Activated B cell treated with CpG ODN at 0.5 μM for 24 hours (primary cell): ENCODE data around the gene HBS1L. TPM values are rescaled to one million over a fixed set of nuclear protein-coding genes. Genes with fewer than 3 reads are reported as not detected.

Experiments
- ATAC-seq: fragments of 200-7000 bp; cut with Tn5 transposase; one replicate; pipeline ENCODE4 v1.10.0; 2021; ENCODE audit warnings: low read depth, mild to moderate bottlenecking, moderate library complexity
- CTCF ChIA-PET: fragments of 350-600 bp; sonication (Branson Sonifier 250); formaldehyde crosslinking; loops from one replicate; lab custom pipeline; 2021; ENCODE audit warnings: antibody characterized with exemption; lab: Charles Lee
- POLR2A ChIA-PET: fragments of 350-600 bp; sonication (Branson Sonifier 250); formaldehyde crosslinking; loops from one replicate; lab custom pipeline; 2021; ENCODE audit warnings: antibody characterized with exemption; lab: Charles Lee
- DNase-seq: peaks from one replicate; pipeline ENCODE4 v3.0.0; 2022
- H3K27ac Mint-ChIP-seq: one replicate; pipeline ENCODE4 v1.8.0; 2020; ENCODE audit warnings: mixed read lengths
- H3K27me3 Mint-ChIP-seq: one replicate; pipeline ENCODE4 v1.8.0; 2021; ENCODE audit warnings: mixed read lengths
- H3K36me3 Mint-ChIP-seq: one replicate; pipeline ENCODE4 v1.8.0; 2021; ENCODE audit warnings: low read depth, mixed read lengths
- H3K4me1 Mint-ChIP-seq: one replicate; pipeline ENCODE4 v1.8.0; 2021; ENCODE audit warnings: mixed read lengths
- H3K4me3 Mint-ChIP-seq: one replicate; pipeline ENCODE4 v1.8.0; 2020; ENCODE audit warnings: mild to moderate bottlenecking, mixed read lengths
- H3K9me3 Mint-ChIP-seq: one replicate; pipeline ENCODE4 v1.8.0; 2020; ENCODE audit warnings: mixed read lengths
- intact Hi-C: fragments of 100-400 bp; cut with micrococcal nuclease; formaldehyde crosslinking; loops from one replicate; pipeline ENCODE4 v1.15.1; 2024
- total RNA-seq: library from RNA; stranded (reverse); gene quantifications from 2 replicates; pipeline ENCODE4 v1.2.3, GENCODE V29; 2022
- TF ChIP-seq, protein P1 (sequence below): fragments of 200-600 bp; IDR thresholded peaks from one replicate; pipeline ENCODE4 v1.8.0; 2022; ENCODE audit warnings: antibody characterized with exemption, mild to moderate bottlenecking

Gene HBS1L
- total RNA-seq, 1 donor from 2014 or later = 67.5 TPM

DNA sequence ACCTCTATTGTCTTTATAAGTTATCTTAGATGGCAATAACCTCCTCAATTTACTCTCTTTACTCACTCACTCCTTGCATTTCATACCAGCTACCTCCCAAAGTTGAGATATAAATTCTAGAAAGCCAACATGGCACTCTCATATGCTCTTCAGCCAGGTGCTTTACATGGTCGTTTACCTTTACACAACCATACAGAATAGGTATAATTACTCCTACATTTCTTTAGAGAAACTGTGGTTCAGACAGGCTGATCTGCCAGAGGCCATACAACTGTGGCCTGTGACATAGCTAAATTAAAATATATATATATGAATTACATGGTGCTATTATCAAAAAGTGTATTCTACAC is 45.7 kb downstream of the HBS1L start:
- H3K36me3 Mint-ChIP-seq = peaks cover 13% of the 10 kb centered on the region
- H3K9me3 Mint-ChIP-seq = no peaks in the 10 kb centered on the region
- ATAC-seq (no peak), DNase-seq (no peak)
- H3K4me1 Mint-ChIP-seq = peaks cover 28% of the 10 kb centered on the region
- no peak overlapping the region for H3K4me3 Mint-ChIP-seq
- TF ChIP-seq, protein P1, sequence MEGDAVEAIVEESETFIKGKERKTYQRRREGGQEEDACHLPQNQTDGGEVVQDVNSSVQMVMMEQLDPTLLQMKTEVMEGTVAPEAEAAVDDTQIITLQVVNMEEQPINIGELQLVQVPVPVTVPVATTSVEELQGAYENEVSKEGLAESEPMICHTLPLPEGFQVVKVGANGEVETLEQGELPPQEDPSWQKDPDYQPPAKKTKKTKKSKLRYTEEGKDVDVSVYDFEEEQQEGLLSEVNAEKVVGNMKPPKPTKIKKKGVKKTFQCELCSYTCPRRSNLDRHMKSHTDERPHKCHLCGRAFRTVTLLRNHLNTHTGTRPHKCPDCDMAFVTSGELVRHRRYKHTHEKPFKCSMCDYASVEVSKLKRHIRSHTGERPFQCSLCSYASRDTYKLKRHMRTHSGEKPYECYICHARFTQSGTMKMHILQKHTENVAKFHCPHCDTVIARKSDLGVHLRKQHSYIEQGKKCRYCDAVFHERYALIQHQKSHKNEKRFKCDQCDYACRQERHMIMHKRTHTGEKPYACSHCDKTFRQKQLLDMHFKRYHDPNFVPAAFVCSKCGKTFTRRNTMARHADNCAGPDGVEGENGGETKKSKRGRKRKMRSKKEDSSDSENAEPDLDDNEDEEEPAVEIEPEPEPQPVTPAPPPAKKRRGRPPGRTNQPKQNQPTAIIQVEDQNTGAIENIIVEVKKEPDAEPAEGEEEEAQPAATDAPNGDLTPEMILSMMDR = no peak
- no peak overlapping the region for H3K27ac Mint-ChIP-seq
- intact Hi-C loops = no loop called here
- CTCF ChIA-PET = interaction anchor here (1.3 kb wide), 1 partner anchor 16 kb away, joined by 3 read pairs; no protein-coding TSS in a partner anchor
- no peaks in the 10 kb centered on the region for H3K27me3 Mint-ChIP-seq
- POLR2A ChIA-PET = no interaction called here

DNA sequence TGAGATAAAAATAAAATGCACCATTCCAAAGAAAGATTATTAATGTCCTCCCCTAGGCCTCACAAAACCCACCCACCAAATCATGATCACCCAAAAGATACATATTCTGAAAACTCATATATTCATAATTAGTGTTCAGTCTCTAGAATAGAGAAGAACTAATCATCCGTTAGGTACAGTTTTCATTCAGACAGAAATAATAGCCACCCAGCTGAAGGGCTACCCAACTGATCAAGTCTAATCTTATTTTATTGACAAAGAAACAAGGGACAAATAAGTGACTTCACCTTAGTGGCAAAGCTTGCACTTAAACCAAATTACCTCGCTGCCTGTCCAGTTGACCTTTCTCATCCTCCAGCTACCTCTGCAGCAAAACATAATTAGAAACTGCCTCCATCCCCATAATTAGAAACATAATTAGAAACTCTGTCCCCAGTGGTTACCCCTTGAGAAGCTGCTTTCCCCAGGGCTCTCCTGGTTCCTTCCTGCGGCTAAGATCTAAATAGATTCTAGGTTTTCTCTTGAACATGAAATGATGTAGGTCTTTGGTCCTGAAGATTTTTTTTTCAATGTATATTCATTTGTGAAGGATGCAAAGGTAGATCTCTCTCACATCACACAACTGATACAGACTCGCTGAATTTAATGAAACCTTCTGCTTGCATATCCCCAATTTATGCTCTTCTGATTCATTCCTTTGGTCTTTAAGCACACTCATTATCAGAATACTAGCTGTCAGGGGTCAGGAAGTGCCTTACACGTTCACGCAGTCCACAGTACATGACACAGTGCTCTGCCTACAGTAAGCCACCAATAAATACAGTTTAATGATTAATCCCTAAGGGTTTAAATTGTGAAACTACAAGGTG is 46.3 kb downstream of the HBS1L start:
- intact Hi-C loops = no loop called here
- DNase-seq (no peak), ATAC-seq (peak; percentile 45)
- H3K27me3 Mint-ChIP-seq = no peaks in the 10 kb centered on the region
- POLR2A ChIA-PET = interaction anchor here (0.6 kb wide), 1 partner anchor 136 kb away, joined by 4 read pairs; no protein-coding TSS in a partner anchor
- H3K4me1 Mint-ChIP-seq = peaks cover 24% of the 10 kb centered on the region
- H3K9me3 Mint-ChIP-seq = no peaks in the 10 kb centered on the region
- H3K4me3 Mint-ChIP-seq = no peak overlapping the region
- CTCF ChIA-PET = interaction anchor here (1.3 kb wide), 1 partner anchor 15 kb away, joined by 3 read pairs; no protein-coding TSS in a partner anchor
- peaks cover 11% of the 10 kb centered on the region for H3K36me3 Mint-ChIP-seq
- TF ChIP-seq, protein P1 = no peak
- H3K27ac Mint-ChIP-seq = no peak overlapping the region

DNA sequence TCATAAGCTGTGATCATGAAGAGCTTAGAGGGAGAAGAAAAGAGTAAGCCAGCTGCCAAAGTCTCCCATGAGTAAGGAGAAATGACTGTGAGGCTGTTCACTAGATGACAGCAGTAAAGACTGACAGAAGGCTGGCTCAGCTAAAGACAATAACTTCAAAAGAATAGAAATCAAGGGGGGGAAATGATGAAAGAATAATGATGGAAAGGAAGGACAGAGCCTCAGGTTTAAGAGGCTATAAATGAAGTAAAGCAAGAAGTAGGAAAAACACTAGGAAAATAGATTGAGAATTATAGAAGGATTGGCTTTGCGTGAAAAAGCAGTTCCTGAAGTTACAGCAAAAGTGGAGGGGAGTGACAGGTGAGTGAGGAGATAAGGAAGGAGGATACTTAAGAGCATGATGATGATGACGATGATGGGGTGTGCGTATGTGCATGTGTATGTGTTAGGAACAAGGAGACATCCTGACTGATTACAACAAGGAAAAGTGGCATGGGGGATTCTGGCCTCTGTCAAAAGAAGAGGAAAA is 48.2 kb downstream of the HBS1L start:
- CTCF ChIA-PET = no interaction called here
- Mint-ChIP-seq H3K4me1 (peaks cover 25% of the 10 kb centered on the region), H3K4me3 (no peak overlapping the region), H3K27me3 (no peaks in the 10 kb centered on the region), H3K36me3 (peaks cover 6% of the 10 kb centered on the region), H3K9me3 (no peaks in the 10 kb centered on the region), H3K27ac (no peak overlapping the region)
- ATAC-seq (no peak), DNase-seq (no peak)
- POLR2A ChIA-PET = no interaction called here
- TF ChIP-seq, protein P1 = no peak
- intact Hi-C loops = no loop called here

DNA sequence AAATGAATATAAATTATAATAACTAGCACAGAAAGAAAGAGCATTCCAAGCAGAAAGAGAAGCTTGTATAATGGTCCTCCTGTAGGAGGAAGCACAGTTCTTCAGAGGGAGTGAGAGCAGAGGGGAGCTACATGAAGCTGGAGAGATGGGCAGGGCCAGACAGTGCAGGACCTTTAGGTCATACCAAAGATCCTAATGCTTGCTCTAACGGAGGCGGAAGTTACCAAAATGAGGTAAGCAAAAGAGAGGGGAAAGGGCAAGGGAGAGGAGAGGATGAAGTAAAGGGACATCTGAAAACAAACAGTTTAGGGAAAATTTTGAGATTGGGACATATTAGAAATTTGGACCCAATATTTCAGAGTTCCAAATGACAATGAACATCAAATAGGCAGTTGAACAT is 50.2 kb downstream of the HBS1L start:
- ATAC-seq (no peak), DNase-seq (no peak)
- TF ChIP-seq, protein P1 = no peak
- POLR2A ChIA-PET = interaction anchor here (0.8 kb wide), 1 partner anchor 139 kb away, joined by 7 read pairs; no protein-coding TSS in a partner anchor
- Mint-ChIP-seq H3K4me3 (no peak overlapping the region), H3K36me3 (peaks cover 8% of the 10 kb centered on the region), H3K9me3 (no peaks in the 10 kb centered on the region), H3K27me3 (no peaks in the 10 kb centered on the region), H3K4me1 (peaks cover 25% of the 10 kb centered on the region), H3K27ac (no peak overlapping the region)
- CTCF ChIA-PET = interaction anchor here (1.0 to 1.4 kb wide), 2 partner anchors 11 to 64 kb away, joined by 3 to 4 read pairs; no protein-coding TSS in a partner anchor
- intact Hi-C loops = loop anchor here (5.0 kb wide), 1 partner anchor 433 kb away; no protein-coding TSS in a partner anchor
